ENCODE results near the gene TBR1.

DNA sequence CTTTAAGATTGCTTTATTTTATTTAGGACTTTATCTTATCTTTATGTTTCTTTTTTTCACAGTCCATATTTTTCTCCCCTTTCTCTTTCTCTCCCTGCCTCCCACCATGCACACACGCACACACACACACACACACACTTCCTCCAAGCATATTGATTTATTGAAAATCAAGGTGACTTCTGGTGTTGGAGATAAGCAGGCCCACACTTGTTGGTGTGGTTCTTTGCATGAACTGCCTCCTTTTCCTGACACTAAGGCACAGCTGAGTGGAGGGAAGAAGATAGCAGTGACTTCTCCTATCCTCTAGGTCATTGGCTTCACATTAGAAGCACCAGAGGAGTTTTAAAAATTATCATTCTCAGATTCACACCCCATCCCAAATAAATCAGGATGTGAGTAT lies 18.0 kb downstream of the TBR1 start:
- TF ChIP-seq POLR2A (IDR thresholded peaks at IDR 0.05; ENCODE audit: low read depth, low read length), result no peak
- TF ChIP-seq POLR2AphosphoS5 (IDR thresholded peaks at IDR 0.05; ENCODE audit: low read depth, low read length), result no peak
- no peak for TF ChIP-seq TAF1 (IDR thresholded peaks at IDR 0.05; ENCODE audit: borderline replicate concordance, low read depth, low read length)

All from GM12892 (cell line).